ENCODE measurements around the gene UNC5A.

DNA sequence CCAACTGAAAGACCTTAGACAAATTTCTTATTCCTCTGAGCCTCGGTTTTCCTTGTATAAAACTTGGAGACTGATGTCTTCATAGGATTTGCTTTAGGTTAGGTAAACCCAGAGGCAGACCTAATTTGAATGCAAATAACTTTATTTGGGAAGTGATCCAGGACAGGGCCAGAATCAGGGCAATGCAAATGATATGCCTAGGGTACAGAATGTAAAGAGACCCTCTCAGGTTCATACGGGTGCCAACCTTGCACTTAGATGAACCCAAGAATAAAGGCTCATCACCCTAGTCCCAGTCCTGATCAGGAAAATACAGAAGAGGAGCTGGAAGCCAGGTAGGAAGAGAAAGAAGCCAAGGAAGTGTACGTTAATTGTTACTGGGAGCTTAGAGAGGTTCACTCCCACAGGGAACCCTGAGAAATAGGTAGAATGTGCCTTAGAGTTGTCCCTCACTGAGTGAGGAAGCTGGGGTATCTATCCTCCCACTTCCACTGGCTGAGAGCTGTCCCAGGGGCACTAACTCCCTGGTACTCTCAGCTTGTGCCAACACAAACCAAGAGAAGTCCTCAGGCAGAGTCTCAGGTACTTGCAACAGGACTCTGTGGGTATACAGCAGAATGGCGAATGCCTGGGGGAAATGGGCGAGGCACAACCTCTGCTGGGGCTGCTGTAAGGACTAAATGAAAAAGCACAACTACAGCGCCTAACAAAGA, 91.9 kb downstream of the UNC5A start:
- TF ChIP-seq, protein P1, sequence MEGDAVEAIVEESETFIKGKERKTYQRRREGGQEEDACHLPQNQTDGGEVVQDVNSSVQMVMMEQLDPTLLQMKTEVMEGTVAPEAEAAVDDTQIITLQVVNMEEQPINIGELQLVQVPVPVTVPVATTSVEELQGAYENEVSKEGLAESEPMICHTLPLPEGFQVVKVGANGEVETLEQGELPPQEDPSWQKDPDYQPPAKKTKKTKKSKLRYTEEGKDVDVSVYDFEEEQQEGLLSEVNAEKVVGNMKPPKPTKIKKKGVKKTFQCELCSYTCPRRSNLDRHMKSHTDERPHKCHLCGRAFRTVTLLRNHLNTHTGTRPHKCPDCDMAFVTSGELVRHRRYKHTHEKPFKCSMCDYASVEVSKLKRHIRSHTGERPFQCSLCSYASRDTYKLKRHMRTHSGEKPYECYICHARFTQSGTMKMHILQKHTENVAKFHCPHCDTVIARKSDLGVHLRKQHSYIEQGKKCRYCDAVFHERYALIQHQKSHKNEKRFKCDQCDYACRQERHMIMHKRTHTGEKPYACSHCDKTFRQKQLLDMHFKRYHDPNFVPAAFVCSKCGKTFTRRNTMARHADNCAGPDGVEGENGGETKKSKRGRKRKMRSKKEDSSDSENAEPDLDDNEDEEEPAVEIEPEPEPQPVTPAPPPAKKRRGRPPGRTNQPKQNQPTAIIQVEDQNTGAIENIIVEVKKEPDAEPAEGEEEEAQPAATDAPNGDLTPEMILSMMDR (IDR thresholded peaks at IDR 0.05): no peak
- no peak for TF ChIP-seq EP300 (IDR thresholded peaks at IDR 0.05)
